ENCODE measurements around the gene DFFA.
"Not testable (repeated sequence)": the region's sequence is repeated elsewhere in the genome, so short reads cannot be mapped to it uniquely, and the experiment has no call there.

The DFFA gene

GRCh38 chr1:10457462-10457861 is 14.9 kb downstream of the DFFA start:
- not testable (repeated sequence) for DNase-seq

- DNase-seq, result no peak
Observed at GRCh38 chr1:10456661-10457060, 15.7 kb downstream of the DFFA start.

GRCh38 chr1:10456048-10456447 is 16.3 kb downstream of the DFFA start:
- DNase-seq, result no peak

- DNase-seq, result no peak
Observed at GRCh38 chr1:10451287-10451686, 21.0 kb downstream of the DFFA start.

GRCh38 chr1:10450836-10451235 is 21.5 kb downstream of the DFFA start:
- no peak for DNase-seq

GRCh38 chr1:10450156-10450814 is 22.0 kb downstream of the DFFA start:
- DNase-seq, result no peak

- DNase-seq, result no peak
Observed at GRCh38 chr1:10449751-10450150, 22.6 kb downstream of the DFFA start, which contains the start of gene CORT. TSS of gene CORT (plus strand) at chr1:10450031. CDS start at chr1:10450224, 193 bp downstream.

GRCh38 chr1:10446790-10447422 is 25.4 kb downstream of the DFFA start:
- DNase-seq, result no peak

- no peak for DNase-seq
Observed at GRCh38 chr1:10444795-10445397, 27.4 kb downstream of the DFFA start.

- DNase-seq, result no peak
Observed at GRCh38 chr1:10444248-10444647, 28.1 kb downstream of the DFFA start.

GRCh38 chr1:10440794-10441193 is 31.5 kb downstream of the DFFA start:
- DNase-seq, result no peak

GRCh38 chr1:10440305-10440704 is 32.0 kb downstream of the DFFA start:
- no peak for DNase-seq

- no peak for DNase-seq
Observed at GRCh38 chr1:10438677-10439163, 33.6 kb downstream of the DFFA start.

- no peak for DNase-seq
Observed at GRCh38 chr1:10437052-10437451, 35.3 kb downstream of the DFFA start.

- no peak for DNase-seq
Observed at GRCh38 chr1:10434590-10434989, 37.7 kb downstream of the DFFA start.

- DNase-seq, result no peak
Observed at GRCh38 chr1:10433790-10434189, 38.5 kb downstream of the DFFA start.

GRCh38 chr1:10432910-10433700 is 39.2 kb downstream of the DFFA start:
- DNase-seq, result no peak

GRCh38 chr1:10431070-10431730 is 41.1 kb downstream of the DFFA start:
- DNase-seq, result peak; percentile 18

GRCh38 chr1:10430216-10431069 is 41.9 kb downstream of the DFFA start, which contains the start of gene CENPS:
TSS of gene CENPS (plus strand) at chr1:10430433. CDS start at chr1:10430518, 85 bp downstream.
- DNase-seq, result peak; percentile 87

- DNase-seq, result peak; percentile 25
Observed at GRCh38 chr1:10429868-10430215, 42.5 kb downstream of the DFFA start.

- DNase-seq, result no peak
Observed at GRCh38 chr1:10428984-10429383, 43.3 kb downstream of the DFFA start.

- not testable (repeated sequence) for DNase-seq
Observed at GRCh38 chr1:10426535-10426848, 45.8 kb downstream of the DFFA start.
